GM08714 (cell line): ENCODE data around the gene ACSM6.

Experiments
- H3K4me3 ChIP-seq: fragments of 200-500 bp; sonication (Bioruptor generic); 2 replicates; pipeline ENCODE4 v1.5.1; 2014; ENCODE audit warnings: mild to moderate bottlenecking, low read length, inconsistent platforms
- ZNF274 ChIP-seq: IDR thresholded peaks from 2 replicates; pipeline ENCODE4 v1.6.1; 2012; ENCODE audit warnings: mild to moderate bottlenecking, low read depth, low read length

Gene ACSM6

GRCh38 chr10:95264227-95265051 lies 70.4 kb downstream of the ACSM6 start:
- no peak for TF ChIP-seq ZNF274
- no peak overlapping the region for H3K4me3 ChIP-seq

- TF ChIP-seq ZNF274: no peak
- no peak overlapping the region for H3K4me3 ChIP-seq
Observed at GRCh38 chr10:95265572-95265971, 71.5 kb downstream of the ACSM6 start.

GRCh38 chr10:95266674-95267095 lies 72.6 kb downstream of the ACSM6 start:
- H3K4me3 ChIP-seq: no peak overlapping the region
- TF ChIP-seq ZNF274: no peak

GRCh38 chr10:95267251-95267650 lies 73.2 kb downstream of the ACSM6 start:
- no peak overlapping the region for H3K4me3 ChIP-seq
- TF ChIP-seq ZNF274: no peak

- no peak overlapping the region for H3K4me3 ChIP-seq
- TF ChIP-seq ZNF274: no peak
Observed at GRCh38 chr10:95268438-95268837, 74.4 kb downstream of the ACSM6 start.

- no peak for TF ChIP-seq ZNF274
- no peak overlapping the region for H3K4me3 ChIP-seq
Observed at GRCh38 chr10:95273393-95274312, 79.6 kb downstream of the ACSM6 start.

- TF ChIP-seq ZNF274: no peak
- H3K4me3 ChIP-seq: no peak overlapping the region
Observed at GRCh38 chr10:95275726-95276366, 81.8 kb downstream of the ACSM6 start.

GRCh38 chr10:95276367-95277200 lies 82.5 kb downstream of the ACSM6 start:
- no peak for TF ChIP-seq ZNF274
- H3K4me3 ChIP-seq: no peak overlapping the region

- TF ChIP-seq ZNF274: no peak
- no peak overlapping the region for H3K4me3 ChIP-seq
Observed at GRCh38 chr10:95277201-95277570, 83.1 kb downstream of the ACSM6 start.

GRCh38 chr10:95277614-95278013 lies 83.6 kb downstream of the ACSM6 start:
- H3K4me3 ChIP-seq: no peak overlapping the region
- no peak for TF ChIP-seq ZNF274
